ENCODE measurements around the gene ZNF277. TPM values are rescaled to one million over a fixed set of nuclear protein-coding genes. Genes with fewer than 3 reads are reported as not detected.

The ZNF277 gene
- total RNA-seq, 6 donors from 2014 or later: 20.8 to 63.1 (median 34.8) TPM

GRCh38 chr7:112167147-112167546, 39.3 kb upstream of the ZNF277 start:
- Histone ChIP-seq H3K4me1 (peaks cover 10 to 24% (median 16%) of the 10 kb centered on the region in 4 donors), H3K4me3 (no peak overlapping the region), H3K27ac (peak overlapping the region in 1 of 4 donors; percentile 4), H3K9me3 (no peaks in the 10 kb centered on the region), H3K36me3 (no peaks in the 10 kb centered on the region), H3K27me3 (no peaks in the 10 kb centered on the region)
- WGBS, 2 donors: 73 to 75% methylated on average over 3 of the region's 3 CpGs
- no peak for DNase-seq
- TF ChIP-seq CTCF (IDR thresholded peaks at IDR 0.05) (no peak), POLR2AphosphoS5 (IDR thresholded peaks at IDR 0.05) (no peak), POLR2A (IDR thresholded peaks at IDR 0.05) (no peak), EP300 (IDR thresholded peaks at IDR 0.05) (no peak)
- ATAC-seq (ENCODE audit: low FRiP score in 2 of 2): no peak

- H3K36me3 ChIP-seq: no peaks in the 10 kb centered on the region
- H3K9me3 ChIP-seq: no peaks in the 10 kb centered on the region
- ATAC-seq (ENCODE audit: low FRiP score in 2 of 2) (no peak), DNase-seq (no peak)
- peaks cover 0 to 20% (median 13%) of the 10 kb centered on the region in 4 donors for H3K4me1 ChIP-seq
- 86 to 90% methylated on average over 2 of the region's 2 CpGs for WGBS, 2 donors
- H3K4me3 ChIP-seq: no peak overlapping the region
- H3K27me3 ChIP-seq: no peaks in the 10 kb centered on the region
- TF ChIP-seq EP300 (IDR thresholded peaks at IDR 0.05): no peak
- TF ChIP-seq CTCF (IDR thresholded peaks at IDR 0.05): no peak
- no peak for TF ChIP-seq POLR2A (IDR thresholded peaks at IDR 0.05)
- TF ChIP-seq POLR2AphosphoS5 (IDR thresholded peaks at IDR 0.05): no peak
- peak overlapping the region in 1 of 4 donors; percentile 4 for H3K27ac ChIP-seq
Measured at GRCh38 chr7:112168915-112169314, 37.6 kb upstream of the ZNF277 start.

GRCh38 chr7:112171673-112172072, 34.8 kb upstream of the ZNF277 start:
- DNase-seq (no peak), ATAC-seq (ENCODE audit: low FRiP score in 2 of 2) (no peak)
- TF ChIP-seq CTCF (IDR thresholded peaks at IDR 0.05) (no peak), POLR2AphosphoS5 (IDR thresholded peaks at IDR 0.05) (no peak), POLR2A (IDR thresholded peaks at IDR 0.05) (no peak), EP300 (IDR thresholded peaks at IDR 0.05) (no peak)
- Histone ChIP-seq H3K27ac (no peak overlapping the region), H3K9me3 (no peaks in the 10 kb centered on the region), H3K4me3 (no peak overlapping the region), H3K36me3 (no peaks in the 10 kb centered on the region), H3K27me3 (no peaks in the 10 kb centered on the region), H3K4me1 (peaks cover 0 to 17% (median 9%) of the 10 kb centered on the region in 4 donors)
- 93 to 100% methylated on average over 1 of the region's 1 CpG for WGBS, 2 donors

- DNase-seq (no peak), ATAC-seq (ENCODE audit: low FRiP score in 2 of 2) (peak in 1 of 2 donors; percentile 14)
- Histone ChIP-seq H3K4me1 (peaks cover 0 to 20% (median 9%) of the 10 kb centered on the region in 4 donors), H3K9me3 (no peaks in the 10 kb centered on the region), H3K4me3 (no peak overlapping the region), H3K36me3 (no peaks in the 10 kb centered on the region), H3K27ac (peak overlapping the region in 1 of 4 donors; percentile 31), H3K27me3 (no peaks in the 10 kb centered on the region)
- 65 to 71% methylated on average over 8 of the region's 8 CpGs for WGBS, 2 donors
- TF ChIP-seq POLR2A (IDR thresholded peaks at IDR 0.05) (no peak), CTCF (IDR thresholded peaks at IDR 0.05) (no peak), POLR2AphosphoS5 (IDR thresholded peaks at IDR 0.05) (no peak), EP300 (IDR thresholded peaks at IDR 0.05) (no peak)
Measured at GRCh38 chr7:112172870-112173567, 33.5 kb upstream of the ZNF277 start.

GRCh38 chr7:112173568-112173905, 33.0 kb upstream of the ZNF277 start:
- 65 to 80% methylated on average over 2 to 4 of the region's 4 CpGs for WGBS, 2 donors
- no peaks in the 10 kb centered on the region for H3K27me3 ChIP-seq
- DNase-seq: no peak
- no peak for ATAC-seq (ENCODE audit: low FRiP score in 2 of 2)
- H3K27ac ChIP-seq: peak overlapping the region in 2 of 4 donors; percentile 31 to 42
- H3K4me3 ChIP-seq: no peak overlapping the region
- peaks cover 0 to 15% (median 9%) of the 10 kb centered on the region in 4 donors for H3K4me1 ChIP-seq
- no peaks in the 10 kb centered on the region for H3K36me3 ChIP-seq
- no peaks in the 10 kb centered on the region for H3K9me3 ChIP-seq
- TF ChIP-seq CTCF (IDR thresholded peaks at IDR 0.05) (no peak), POLR2A (IDR thresholded peaks at IDR 0.05) (no peak), EP300 (IDR thresholded peaks at IDR 0.05) (no peak), POLR2AphosphoS5 (IDR thresholded peaks at IDR 0.05) (no peak)
